ENCODE results near the gene ADARB2. TPM values are rescaled to one million over a fixed set of nuclear protein-coding genes. Genes with fewer than 3 reads are reported as not detected.

Gene ADARB2
- total and polyA plus RNA-seq, 11 donors: 0.07 to 1.2 (median 0.28) TPM; not detected in 4

- DNase-seq (no peak), ATAC-seq (no peak)
- 80 to 86% (median 84%) methylated on average over 36 to 37 of the region's 37 CpGs for WGBS, 4 donors
- Histone ChIP-seq H3K4me3 (no peak overlapping the region), H3K27ac (no peak overlapping the region), H3K4me1 (no peaks in the 10 kb centered on the region), H3K9me3 (no peaks in the 10 kb centered on the region), H3K36me3 (no peaks in the 10 kb centered on the region), H3K27me3 (peaks cover 0 to 3% (median 0%) of the 10 kb centered on the region in 9 donors)
- TF ChIP-seq POLR2A (IDR thresholded peaks at IDR 0.05): no peak
- TF ChIP-seq, protein P1, sequence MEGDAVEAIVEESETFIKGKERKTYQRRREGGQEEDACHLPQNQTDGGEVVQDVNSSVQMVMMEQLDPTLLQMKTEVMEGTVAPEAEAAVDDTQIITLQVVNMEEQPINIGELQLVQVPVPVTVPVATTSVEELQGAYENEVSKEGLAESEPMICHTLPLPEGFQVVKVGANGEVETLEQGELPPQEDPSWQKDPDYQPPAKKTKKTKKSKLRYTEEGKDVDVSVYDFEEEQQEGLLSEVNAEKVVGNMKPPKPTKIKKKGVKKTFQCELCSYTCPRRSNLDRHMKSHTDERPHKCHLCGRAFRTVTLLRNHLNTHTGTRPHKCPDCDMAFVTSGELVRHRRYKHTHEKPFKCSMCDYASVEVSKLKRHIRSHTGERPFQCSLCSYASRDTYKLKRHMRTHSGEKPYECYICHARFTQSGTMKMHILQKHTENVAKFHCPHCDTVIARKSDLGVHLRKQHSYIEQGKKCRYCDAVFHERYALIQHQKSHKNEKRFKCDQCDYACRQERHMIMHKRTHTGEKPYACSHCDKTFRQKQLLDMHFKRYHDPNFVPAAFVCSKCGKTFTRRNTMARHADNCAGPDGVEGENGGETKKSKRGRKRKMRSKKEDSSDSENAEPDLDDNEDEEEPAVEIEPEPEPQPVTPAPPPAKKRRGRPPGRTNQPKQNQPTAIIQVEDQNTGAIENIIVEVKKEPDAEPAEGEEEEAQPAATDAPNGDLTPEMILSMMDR (IDR thresholded peaks at IDR 0.05): no peak
- intact Hi-C loops (cut with DNase I): no loop called here
These were observed 65.1 kb downstream of the ADARB2 start for GRCh38 chr10:1672001-1672781.

GRCh38 chr10:1671366-1672000, 65.8 kb downstream of the ADARB2 start:
- H3K4me3 ChIP-seq: no peak overlapping the region
- no peak for ATAC-seq
- 85 to 88% (median 85%) methylated on average over 17 to 20 of the region's 20 CpGs for WGBS, 4 donors
- H3K27ac ChIP-seq: no peak overlapping the region
- intact Hi-C loops (cut with DNase I): no loop called here
- peaks cover 0 to 3% (median 0%) of the 10 kb centered on the region in 9 donors for H3K27me3 ChIP-seq
- TF ChIP-seq, protein P1 (IDR thresholded peaks at IDR 0.05): no peak
- TF ChIP-seq POLR2A (IDR thresholded peaks at IDR 0.05): no peak
- H3K36me3 ChIP-seq: no peaks in the 10 kb centered on the region
- H3K4me1 ChIP-seq: no peaks in the 10 kb centered on the region
- no peak for DNase-seq
- no peaks in the 10 kb centered on the region for H3K9me3 ChIP-seq

DNA sequence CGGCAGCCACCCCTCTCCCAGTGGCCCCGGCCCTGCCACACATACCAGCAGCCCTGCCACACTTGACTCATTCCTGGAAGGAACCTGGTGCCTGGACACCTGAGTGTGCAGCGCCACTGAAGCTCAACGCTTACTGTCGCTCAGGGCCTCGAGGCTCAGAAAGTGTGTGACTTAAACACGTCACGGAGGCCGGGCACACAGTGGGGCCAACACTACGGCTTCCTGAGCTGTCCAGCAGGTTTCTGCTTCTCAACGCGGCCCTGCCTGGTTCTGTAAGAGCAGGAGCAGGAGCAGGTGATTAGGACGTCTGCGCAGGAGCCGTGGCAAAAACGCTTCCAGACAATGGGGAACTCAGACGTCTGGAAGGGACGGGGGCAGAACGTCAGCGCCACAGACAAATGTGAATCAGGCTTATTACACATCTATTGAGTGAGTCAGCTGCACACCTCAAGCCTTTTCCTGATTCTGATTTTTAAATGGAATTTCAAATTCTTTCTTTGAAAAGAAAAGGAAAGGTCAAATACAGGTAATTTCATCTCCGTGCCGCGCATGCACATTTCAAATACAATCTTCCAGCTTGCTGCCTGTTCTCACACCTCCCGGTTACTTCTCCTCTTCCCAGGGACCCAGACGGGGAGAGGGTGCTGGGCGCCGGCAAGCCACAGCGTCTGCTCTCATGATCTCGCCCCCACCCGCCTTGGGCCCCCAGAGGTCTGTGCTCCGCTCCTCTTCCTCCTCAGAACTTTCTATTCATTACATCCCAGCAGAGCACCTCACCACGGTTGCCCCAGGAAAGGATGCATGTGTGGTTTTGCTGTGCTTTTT, 66.6 kb downstream of the ADARB2 start:
- Histone ChIP-seq H3K27ac (no peak overlapping the region), H3K27me3 (peaks cover 0 to 3% (median 0%) of the 10 kb centered on the region in 9 donors), H3K4me3 (no peak overlapping the region), H3K4me1 (no peaks in the 10 kb centered on the region), H3K9me3 (no peaks in the 10 kb centered on the region), H3K36me3 (no peaks in the 10 kb centered on the region)
- ATAC-seq (no peak), DNase-seq (no peak)
- no peak for TF ChIP-seq POLR2A (IDR thresholded peaks at IDR 0.05)
- TF ChIP-seq, protein P1 (IDR thresholded peaks at IDR 0.05): no peak
- 72 to 79% (median 75%) methylated on average over 32 of the region's 32 CpGs for WGBS, 4 donors
- intact Hi-C loops (cut with DNase I): no loop called here

GRCh38 chr10:1669433-1669832, 67.9 kb downstream of the ADARB2 start:
- H3K27ac ChIP-seq: no peak overlapping the region
- no peaks in the 10 kb centered on the region for H3K36me3 ChIP-seq
- no peaks in the 10 kb centered on the region for H3K4me1 ChIP-seq
- DNase-seq: no peak
- H3K9me3 ChIP-seq: no peaks in the 10 kb centered on the region
- TF ChIP-seq POLR2A (IDR thresholded peaks at IDR 0.05): no peak
- TF ChIP-seq, protein P1 (IDR thresholded peaks at IDR 0.05): no peak
- H3K4me3 ChIP-seq: no peak overlapping the region
- peaks cover 0 to 3% (median 0%) of the 10 kb centered on the region in 9 donors for H3K27me3 ChIP-seq
- intact Hi-C loops (cut with DNase I): no loop called here
- ATAC-seq: no peak
